WERI-Rb-1 (cell line): Measurements from ENCODE around the gene PCDH18.

ENCODE experiments used
- DNase-seq: peaks from one replicate; pipeline ENCODE4 v3.0.0-alpha.2; 2020
- H3K27ac ChIP-seq: fragments of 250-450 bp; sonication (Bioruptor Pico); 2 replicates; pipeline ENCODE4 v1.5.1; 2020; ENCODE audit warnings: mild to moderate bottlenecking, moderate library complexity
- H3K27me3 ChIP-seq: fragments of 250-450 bp; sonication (Bioruptor Pico); 2 replicates; pipeline ENCODE4 v1.5.1; 2021; ENCODE audit warnings: mild to moderate bottlenecking, low read depth, moderate library complexity; ENCODE audit not compliant: insufficient read depth, severe bottlenecking
- H3K36me3 ChIP-seq: fragments of 250-450 bp; sonication (Bioruptor Pico); 2 replicates; pipeline ENCODE4 v1.5.1; 2020; ENCODE audit warnings: mild to moderate bottlenecking, moderate library complexity
- H3K4me3 ChIP-seq: 2 replicates; pipeline ENCODE4 v1.5.1; 2011; ENCODE audit warnings: low read depth, mild to moderate bottlenecking, control low read depth, low read length
- H3K9me3 ChIP-seq: fragments of 250-450 bp; sonication (Bioruptor Pico); 2 replicates; pipeline ENCODE4 v1.5.1; 2021; ENCODE audit warnings: mild to moderate bottlenecking, moderate library complexity; ENCODE audit not compliant: severe bottlenecking
- CTCF ChIP-seq: IDR thresholded peaks from 2 replicates; pipeline ENCODE4 v1.5.1; 2011; ENCODE audit warnings: low read depth, mild to moderate bottlenecking, control low read depth, inconsistent platforms, low read length

The PCDH18 gene

GRCh38 chr4:137558951-137559350, 26.7 kb upstream of the PCDH18 start:
- H3K9me3 ChIP-seq, result no peaks in the 10 kb centered on the region
- DNase-seq, result no peak
- H3K27ac ChIP-seq, result no peak overlapping the region
- no peak overlapping the region for H3K4me3 ChIP-seq
- H3K36me3 ChIP-seq, result no peaks in the 10 kb centered on the region
- H3K27me3 ChIP-seq, result no peaks in the 10 kb centered on the region
- no peak for TF ChIP-seq CTCF

GRCh38 chr4:137545461-137545861, 13.2 kb upstream of the PCDH18 start:
- Histone ChIP-seq H3K27ac (no peak overlapping the region), H3K27me3 (no peaks in the 10 kb centered on the region), H3K36me3 (no peaks in the 10 kb centered on the region), H3K4me3 (no peak overlapping the region), H3K9me3 (no peaks in the 10 kb centered on the region)
- no peak for TF ChIP-seq CTCF
- no peak for DNase-seq

GRCh38 chr4:137543648-137544047, 11.4 kb upstream of the PCDH18 start:
- DNase-seq, result no peak
- Histone ChIP-seq H3K27ac (no peak overlapping the region), H3K9me3 (no peaks in the 10 kb centered on the region), H3K36me3 (no peaks in the 10 kb centered on the region), H3K4me3 (no peak overlapping the region), H3K27me3 (no peaks in the 10 kb centered on the region)
- no peak for TF ChIP-seq CTCF

- Histone ChIP-seq H3K9me3 (no peaks in the 10 kb centered on the region), H3K36me3 (no peaks in the 10 kb centered on the region), H3K4me3 (no peak overlapping the region), H3K27me3 (no peaks in the 10 kb centered on the region), H3K27ac (no peak overlapping the region)
- no peak for DNase-seq
- no peak for TF ChIP-seq CTCF
Observed at GRCh38 chr4:137543198-137543597, 10.9 kb upstream of the PCDH18 start.

GRCh38 chr4:137541876-137542646, 9.8 kb upstream of the PCDH18 start:
- no peak overlapping the region for H3K27ac ChIP-seq
- no peak for DNase-seq
- no peaks in the 10 kb centered on the region for H3K27me3 ChIP-seq
- H3K4me3 ChIP-seq, result no peak overlapping the region
- no peaks in the 10 kb centered on the region for H3K9me3 ChIP-seq
- no peaks in the 10 kb centered on the region for H3K36me3 ChIP-seq
- TF ChIP-seq CTCF, result no peak

GRCh38 chr4:137541181-137541580, 8.9 kb upstream of the PCDH18 start:
- Histone ChIP-seq H3K27ac (no peak overlapping the region), H3K9me3 (no peaks in the 10 kb centered on the region), H3K27me3 (no peaks in the 10 kb centered on the region), H3K4me3 (no peak overlapping the region), H3K36me3 (no peaks in the 10 kb centered on the region)
- DNase-seq, result no peak
- no peak for TF ChIP-seq CTCF
